ENCODE data around the gene CRYZ.

DNA sequence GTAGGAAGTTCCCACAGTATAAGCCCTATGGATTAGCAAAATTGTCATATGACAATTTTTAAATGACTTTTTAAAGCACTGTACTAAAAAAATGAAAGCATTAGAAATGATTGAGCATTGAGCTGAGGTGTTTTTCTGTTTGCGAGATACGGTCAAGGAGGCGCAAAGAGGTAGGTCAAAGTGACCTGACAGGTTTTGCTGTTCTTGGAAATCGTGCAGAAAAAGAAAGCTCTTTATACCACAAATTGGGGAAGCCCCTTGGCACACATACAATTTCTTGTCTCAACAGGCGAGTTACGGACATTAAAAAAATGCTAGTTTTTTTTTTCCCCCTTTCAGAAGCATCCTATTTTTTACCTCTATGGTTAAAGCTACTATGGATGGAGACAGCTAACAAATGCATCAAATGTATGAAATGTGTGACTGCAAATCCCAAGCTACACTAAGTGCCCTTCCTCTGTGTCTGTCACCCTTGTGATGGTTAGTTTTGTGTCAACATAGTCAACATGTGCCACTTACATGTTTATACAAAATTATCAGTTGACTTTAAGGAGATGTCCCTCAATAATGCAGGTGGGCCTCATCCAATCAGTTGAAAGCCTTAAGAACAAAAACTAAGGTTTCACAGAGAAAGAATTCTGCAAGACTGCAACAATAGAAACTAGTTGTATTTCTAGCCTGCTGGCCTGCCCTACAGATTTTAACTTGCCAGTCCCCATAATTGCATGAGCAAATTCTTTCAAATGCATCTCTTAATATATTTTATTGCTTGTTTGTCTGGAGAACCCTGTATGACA is 29.3 kb downstream of the CRYZ start:
- TF ChIP-seq POLR2A (IDR thresholded peaks at IDR 0.05), result no peak
- TF ChIP-seq, protein P1, sequence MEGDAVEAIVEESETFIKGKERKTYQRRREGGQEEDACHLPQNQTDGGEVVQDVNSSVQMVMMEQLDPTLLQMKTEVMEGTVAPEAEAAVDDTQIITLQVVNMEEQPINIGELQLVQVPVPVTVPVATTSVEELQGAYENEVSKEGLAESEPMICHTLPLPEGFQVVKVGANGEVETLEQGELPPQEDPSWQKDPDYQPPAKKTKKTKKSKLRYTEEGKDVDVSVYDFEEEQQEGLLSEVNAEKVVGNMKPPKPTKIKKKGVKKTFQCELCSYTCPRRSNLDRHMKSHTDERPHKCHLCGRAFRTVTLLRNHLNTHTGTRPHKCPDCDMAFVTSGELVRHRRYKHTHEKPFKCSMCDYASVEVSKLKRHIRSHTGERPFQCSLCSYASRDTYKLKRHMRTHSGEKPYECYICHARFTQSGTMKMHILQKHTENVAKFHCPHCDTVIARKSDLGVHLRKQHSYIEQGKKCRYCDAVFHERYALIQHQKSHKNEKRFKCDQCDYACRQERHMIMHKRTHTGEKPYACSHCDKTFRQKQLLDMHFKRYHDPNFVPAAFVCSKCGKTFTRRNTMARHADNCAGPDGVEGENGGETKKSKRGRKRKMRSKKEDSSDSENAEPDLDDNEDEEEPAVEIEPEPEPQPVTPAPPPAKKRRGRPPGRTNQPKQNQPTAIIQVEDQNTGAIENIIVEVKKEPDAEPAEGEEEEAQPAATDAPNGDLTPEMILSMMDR (IDR thresholded peaks at IDR 0.05), result no peak

All from lower leg skin (tissue), 3 donors.